Upper lobe of right lung (tissue), 1 donor: ENCODE data around the gene WDR36. TPM values are rescaled to one million over a fixed set of nuclear protein-coding genes. Genes with fewer than 3 reads are reported as not detected.

Source experiments
- ATAC-seq: fragments of 200-7000 bp; cut with Tn5 transposase; one replicate; pipeline ENCODE4 v1.9.1; 2020; ENCODE audit warnings: mild to moderate bottlenecking, moderate library complexity
- DNase-seq: peaks from one replicate; pipeline ENCODE4 v3.0.0-alpha.2; 2020
- H3K27ac ChIP-seq: fragments of 200-600 bp; one replicate; pipeline ENCODE4 v1.8.0; 2022
- H3K27me3 ChIP-seq: fragments of 200-600 bp; one replicate; pipeline ENCODE4 v1.8.0; 2022; ENCODE audit warnings: mild to moderate bottlenecking
- H3K36me3 ChIP-seq: fragments of 200-600 bp; one replicate; pipeline ENCODE4 v1.8.0; 2022
- H3K4me1 ChIP-seq: fragments of 200-600 bp; one replicate; pipeline ENCODE4 v1.8.0; 2022
- H3K4me3 ChIP-seq: fragments of 200-600 bp; one replicate; pipeline ENCODE4 v1.8.0; 2022; ENCODE audit warnings: mild to moderate bottlenecking
- H3K9me3 ChIP-seq: fragments of 200-600 bp; one replicate; pipeline ENCODE4 v1.8.0; 2022
- CTCF ChIP-seq: fragments of 200-600 bp; IDR thresholded peaks from one replicate; pipeline ENCODE4 v1.8.0; 2022; ENCODE audit warnings: antibody characterized with exemption
- intact Hi-C: fragments of 100-400 bp; cut with DNase I; formaldehyde crosslinking; loops from one replicate; pipeline ENCODE4 v1.11.0; 2022
- total RNA-seq: library from RNA; stranded (reverse); fragmentation: NEBNext Ultra II Directional; extraction: Animal tissue kit (Norgen Biotek cat#: 25700); gene quantifications from one replicate; pipeline ENCODE4 v1.2.1, GENCODE V29; 2021
- donor health status: DM: no; HTN: yes; CAD: no; lungs with severe emphysema.

Gene WDR36
- total RNA-seq, 1 donor from 2014 or later = 25.0 TPM

- Histone ChIP-seq H3K36me3 (no peaks in the 10 kb centered on the region), H3K4me3 (no peak overlapping the region), H3K9me3 (no peaks in the 10 kb centered on the region), H3K27ac (no peak overlapping the region), H3K27me3 (no peaks in the 10 kb centered on the region), H3K4me1 (peaks cover 21% of the 10 kb centered on the region)
- no peak for DNase-seq
- TF ChIP-seq CTCF = no peak
- intact Hi-C loops = no loop called here
- ATAC-seq = no peak
Observed at GRCh38 chr5:111077678-111078077, 14.5 kb upstream of the WDR36 start.

- Histone ChIP-seq H3K4me1 (peaks cover 13% of the 10 kb centered on the region), H3K27ac (no peak overlapping the region), H3K4me3 (no peak overlapping the region), H3K9me3 (no peaks in the 10 kb centered on the region), H3K27me3 (no peaks in the 10 kb centered on the region), H3K36me3 (no peaks in the 10 kb centered on the region)
- DNase-seq (no peak), ATAC-seq (no peak)
- intact Hi-C loops = no loop called here
- no peak for TF ChIP-seq CTCF
Observed at GRCh38 chr5:111079846-111080245, 12.3 kb upstream of the WDR36 start.

GRCh38 chr5:111083323-111083722 is 8.8 kb upstream of the WDR36 start:
- no peaks in the 10 kb centered on the region for H3K9me3 ChIP-seq
- no peak for TF ChIP-seq CTCF
- intact Hi-C loops = no loop called here

GRCh38 chr5:111095982-111096381 is 3.8 kb downstream of the WDR36 start:
- TF ChIP-seq CTCF = no peak
- Histone ChIP-seq H3K4me1 (peaks cover 13% of the 10 kb centered on the region), H3K27ac (no peak overlapping the region), H3K27me3 (no peaks in the 10 kb centered on the region), H3K9me3 (no peaks in the 10 kb centered on the region), H3K4me3 (no peak overlapping the region), H3K36me3 (peaks cover 41% of the 10 kb centered on the region)
- DNase-seq = no peak
- intact Hi-C loops = no loop called here
- no peak for ATAC-seq

More at GRCh38 chr5:111083323-111083722, 8.8 kb upstream of the WDR36 start:
- Histone ChIP-seq H3K27me3 (no peaks in the 10 kb centered on the region), H3K36me3 (no peaks in the 10 kb centered on the region), H3K4me3 (no peak overlapping the region), H3K27ac (no peak overlapping the region), H3K4me1 (no peaks in the 10 kb centered on the region)
- DNase-seq (no peak), ATAC-seq (no peak)

- ATAC-seq = no peak
- no peak for DNase-seq
- no peaks in the 10 kb centered on the region for H3K27me3 ChIP-seq
- H3K4me3 ChIP-seq = no peak overlapping the region
- no peaks in the 10 kb centered on the region for H3K9me3 ChIP-seq
- TF ChIP-seq CTCF = no peak
- no peak overlapping the region for H3K27ac ChIP-seq
- intact Hi-C loops = no loop called here
- H3K4me1 ChIP-seq = peaks cover under 1% of the 10 kb centered on the region
- H3K36me3 ChIP-seq = peaks cover 73% of the 10 kb centered on the region
Observed at GRCh38 chr5:111099058-111099778, 7.1 kb downstream of the WDR36 start.
